ENCODE measurements around the gene H1-8. TPM values are rescaled to one million over a fixed set of nuclear protein-coding genes. Genes with fewer than 3 reads are reported as not detected.

H1-8 gene
- total RNA-seq, 1 donor from 2014 or later = not detected

GRCh38 chr3:129579991-129580390, 37.0 kb downstream of the H1-8 start:
- Histone ChIP-seq H3K36me3 (peaks cover 46 to 73% of the 10 kb centered on the region in 2 donors), H3K9me3 (no peaks in the 10 kb centered on the region), H3K27ac (no peak overlapping the region), H3K27me3 (no peaks in the 10 kb centered on the region), H3K4me1 (no peaks in the 10 kb centered on the region), H3K4me3 (no peak overlapping the region)
- no peak for DNase-seq (ENCODE audit: low spot score in 2 of 2)
- intact Hi-C loops (cut with DNase I) = no loop called here
- TF ChIP-seq CTCF (IDR thresholded peaks at IDR 0.05) = no peak

GRCh38 chr3:129581623-129582022, 38.6 kb downstream of the H1-8 start:
- H3K36me3 ChIP-seq = peaks cover 46 to 72% of the 10 kb centered on the region in 2 donors
- intact Hi-C loops (cut with DNase I) = no loop called here
- TF ChIP-seq CTCF (IDR thresholded peaks at IDR 0.05) = no peak

GRCh38 chr3:129582799-129583198, 39.8 kb downstream of the H1-8 start:
- Histone ChIP-seq H3K36me3 (peaks cover 35 to 62% of the 10 kb centered on the region in 2 donors), H3K4me3 (no peak overlapping the region), H3K27me3 (no peaks in the 10 kb centered on the region), H3K27ac (no peak overlapping the region), H3K4me1 (no peaks in the 10 kb centered on the region), H3K9me3 (no peaks in the 10 kb centered on the region)
- no peak for DNase-seq (ENCODE audit: low spot score in 2 of 2)
- intact Hi-C loops (cut with DNase I) = no loop called here
- no peak for TF ChIP-seq CTCF (IDR thresholded peaks at IDR 0.05)

More at GRCh38 chr3:129581623-129582022, 38.6 kb downstream of the H1-8 start:
- no peaks in the 10 kb centered on the region for H3K4me1 ChIP-seq
- no peaks in the 10 kb centered on the region for H3K27me3 ChIP-seq
- no peaks in the 10 kb centered on the region for H3K9me3 ChIP-seq
- H3K4me3 ChIP-seq = no peak overlapping the region
- no peak for DNase-seq (ENCODE audit: low spot score in 2 of 2)
- H3K27ac ChIP-seq = no peak overlapping the region

GRCh38 chr3:129583289-129583688, 40.3 kb downstream of the H1-8 start:
- H3K27me3 ChIP-seq = no peaks in the 10 kb centered on the region
- intact Hi-C loops (cut with DNase I) = no loop called here
- no peak overlapping the region for H3K27ac ChIP-seq
- no peaks in the 10 kb centered on the region for H3K4me1 ChIP-seq
- TF ChIP-seq CTCF (IDR thresholded peaks at IDR 0.05) = no peak
- H3K9me3 ChIP-seq = no peaks in the 10 kb centered on the region
- no peak overlapping the region for H3K4me3 ChIP-seq
- H3K36me3 ChIP-seq = peaks cover 30 to 62% of the 10 kb centered on the region in 2 donors
- DNase-seq (ENCODE audit: low spot score in 2 of 2) = no peak

GRCh38 chr3:129584631-129585030, 41.7 kb downstream of the H1-8 start:
- no peak for TF ChIP-seq CTCF (IDR thresholded peaks at IDR 0.05)
- Histone ChIP-seq H3K36me3 (peaks cover 31 to 68% of the 10 kb centered on the region in 2 donors), H3K9me3 (no peaks in the 10 kb centered on the region), H3K4me3 (no peak overlapping the region), H3K27me3 (no peaks in the 10 kb centered on the region), H3K27ac (no peak overlapping the region), H3K4me1 (peaks cover 0 to 3% of the 10 kb centered on the region in 2 donors)
- no peak for DNase-seq (ENCODE audit: low spot score in 2 of 2)
- intact Hi-C loops (cut with DNase I) = no loop called here
